K562 (cell line): ENCODE data around the gene MSS51. TPM values are rescaled to one million over a fixed set of nuclear protein-coding genes. Genes with fewer than 3 reads are reported as not detected.

Source experiments
- CHD2 ChIP-seq: IDR thresholded peaks from 2 replicates; pipeline ENCODE4 v1.6.1; 2011; ENCODE audit warnings: low read depth, low read length
- HDAC8 ChIP-seq: fragments of 450-650 bp; IDR thresholded peaks from 2 replicates; pipeline ENCODE4 v1.6.1; 2016; ENCODE audit warnings: mild to moderate bottlenecking, missing genetic modification characterization, moderate library complexity, missing compliant biosample characterization
- KLF1 ChIP-seq: fragments of 450-650 bp; IDR thresholded peaks from 2 replicates; pipeline ENCODE4 v1.6.1; 2016; ENCODE audit warnings: missing genetic modification characterization, missing compliant biosample characterization
- MCM2 ChIP-seq: fragments of 450-650 bp; IDR thresholded peaks from 2 replicates; pipeline ENCODE4 v1.6.1; 2017; ENCODE audit warnings: low read depth, mild to moderate bottlenecking
- MED1 ChIP-seq: sonication (generic); formaldehyde crosslinking; IDR thresholded peaks from 2 replicates; pipeline ENCODE4 v1.8.1; 2023; ENCODE audit warnings: missing genetic modification reagents, borderline replicate concordance
- MEIS2 ChIP-seq: fragments of 450-650 bp; IDR thresholded peaks from 2 replicates; pipeline ENCODE4 v1.6.1; 2014; ENCODE audit warnings: mild to moderate bottlenecking; ENCODE audit not compliant: partially characterized antibody
- MTF1 ChIP-seq: fragments of 250-450 bp; sonication (Bioruptor Pico); IDR thresholded peaks from 2 replicates; pipeline ENCODE4 v1.9.0; 2021; ENCODE audit warnings: moderate library complexity, mild to moderate bottlenecking, inconsistent platforms, borderline replicate concordance
- NR2C1 ChIP-seq, 2 experiments: fragments of 450-650 bp; IDR thresholded peaks; 2 replicates each; pipeline ENCODE4 v1.6.1; 2017; ENCODE audit warnings: mild to moderate bottlenecking in 2 of 2, antibody characterized with exemption in 1 of 2, inconsistent platforms in 1 of 2, missing compliant biosample characterization in 1 of 2, missing genetic modification characterization in 1 of 2
- POLR2B ChIP-seq: fragments of 450-650 bp; IDR thresholded peaks from 2 replicates; pipeline ENCODE4 v1.6.1; 2018; ENCODE audit warnings: low read depth; ENCODE audit not compliant: partially characterized antibody
- POLR3G ChIP-seq: IDR thresholded peaks from 2 replicates; pipeline ENCODE4 v1.6.1; 2011; ENCODE audit not compliant: insufficient read length, insufficient replicate concordance; ENCODE audit errors: extremely low read depth
- SMARCA5 ChIP-seq: fragments of 450-650 bp; IDR thresholded peaks from 2 replicates; pipeline ENCODE4 v1.6.1; 2016
- SNRNP70 ChIP-seq: fragments of 200-400 bp; formaldehyde crosslinking; optimal IDR thresholded peaks from 2 replicates; pipeline ENCODE3; 2017; ENCODE audit warnings: low read depth, low read length
- TCFL5 ChIP-seq: fragments of 250-450 bp; sonication (Bioruptor Pico); conservative IDR thresholded peaks from 2 replicates; pipeline ENCODE4 v1.6.1; 2021; ENCODE audit warnings: mild to moderate bottlenecking, moderate library complexity, matching md5 sums
- TEAD4 ChIP-seq, 2 experiments: sonication (generic) in 1 of 2; formaldehyde crosslinking in 1 of 2; IDR thresholded peaks; 2 replicates each; pipeline versions ENCODE4 v1.6.1 to v1.8.0; 2012 to 2022; ENCODE audit warnings: borderline replicate concordance in 1 of 2, inconsistent platforms in 1 of 2, low read length in 1 of 2, mild to moderate bottlenecking in 1 of 2, missing genetic modification reagents in 1 of 2
- ZBTB8A ChIP-seq: fragments of 450-650 bp; IDR thresholded peaks from 2 replicates; pipeline ENCODE4 v1.6.1; 2018; ENCODE audit warnings: mild to moderate bottlenecking, moderate library complexity; ENCODE audit not compliant: partially characterized antibody
- ZNF121 ChIP-seq: sonication (generic); formaldehyde crosslinking; conservative IDR thresholded peaks from 2 replicates; pipeline ENCODE4 v1.8.0; 2022; ENCODE audit warnings: missing genetic modification reagents
- ZNF232 ChIP-seq: sonication (generic); formaldehyde crosslinking; IDR thresholded peaks from 2 replicates; pipeline ENCODE4 v1.8.0; 2022; ENCODE audit warnings: mild to moderate bottlenecking, missing genetic modification reagents
- ZNF239 ChIP-seq: fragments of 250-450 bp; sonication (Bioruptor Pico); IDR thresholded peaks from 2 replicates; pipeline ENCODE4 v1.4.0; 2020; ENCODE audit warnings: mild to moderate bottlenecking
- ZNF354B ChIP-seq: fragments of 250-450 bp; sonication (Bioruptor Pico); IDR thresholded peaks from 2 replicates; pipeline ENCODE4 v1.4.0; 2020
- ZNF75A ChIP-seq: fragments of 450-650 bp; formaldehyde crosslinking; IDR thresholded peaks from 2 replicates; pipeline ENCODE4 v1.4.0; 2020; ENCODE audit warnings: mild to moderate bottlenecking
- polyA plus RNA-seq, 8 experiments: library from polyadenylated mRNA; depleted of rRNA in 4 of 8; stranded (reverse) in 5 of 8; unstranded in 3 of 8; fragments of >200 nt; fragmentation: Nextera tagmentation in 2 of 8; fragmentation: Illumina TruSeq in 1 of 8; extraction: Ambion mirVana in 2 of 8; extraction: Trizol in 1 of 8; gene quantifications; 2 replicates each; pipeline versions ENCODE4 v1.2.1 to v1.2.3, GENCODE V29; 2011 to 2014; ENCODE audit warnings: inconsistent platforms in 1 of 8, missing spikeins in 1 of 8
- total RNA-seq, 7 experiments: library from RNA; depleted of rRNA in 6 of 7; stranded (reverse); fragments of >200 nt in 6 of 7; fragmentation: Illumina TruSeq in 2 of 7; extraction: Trizol in 2 of 7; gene quantifications; 2 replicates each; pipeline versions ENCODE4 v1.2.1 to v1.2.3, GENCODE V29; 2011 to 2021; ENCODE audit warnings: low replicate concordance in 1 of 7
- TF ChIP-seq, protein P1 (sequence below): sonication (generic); formaldehyde crosslinking; IDR thresholded peaks from 2 replicates; pipeline ENCODE4 v1.8.0; 2022; ENCODE audit warnings: mild to moderate bottlenecking, low read depth, missing genetic modification reagents
- TF ChIP-seq, protein P2 (sequence below): fragments of 450-650 bp; formaldehyde crosslinking; IDR thresholded peaks from 2 replicates; pipeline ENCODE4 v1.4.0; 2022; ENCODE audit warnings: mild to moderate bottlenecking, moderate library complexity
- TF ChIP-seq, protein P3 (sequence below): fragments of 450-650 bp; formaldehyde crosslinking; conservative IDR thresholded peaks from 2 replicates; pipeline ENCODE4 v1.4.0; 2022; ENCODE audit warnings: mild to moderate bottlenecking, missing genetic modification characterization
- TF ChIP-seq, protein P4 (sequence below): fragments of 250-450 bp; sonication (Bioruptor Pico); IDR thresholded peaks from 2 replicates; pipeline ENCODE4 v1.5.0; 2021; ENCODE audit warnings: mild to moderate bottlenecking, moderate library complexity

Gene MSS51
- total and polyA plus RNA-seq, 9 of the 15 experiments (the other 6 are each of a cell fraction or from before 2014, with no cell fraction given), result 0.28 to 1.8 (median 1.2) TPM

GRCh38 chr10:73413108-73413527 lies 20.2 kb downstream of the MSS51 start (continued):
- TF ChIP-seq ZNF354B (CRISPR knock-in tag) (no peak), POLR2B (no peak), ZNF121 (CRISPR knock-in tag) (no peak), ZBTB8A (no peak), CHD2 (no peak), MED1 (CRISPR knock-in tag) (no peak), MCM2 (no peak), SNRNP70 (no peak), MEIS2 (peak; percentile 59), NR2C1 (IDR thresholded peaks at IDR 0.05) (no peak), NR2C1 (tag; IDR thresholded peaks at IDR 0.05) (no peak), ZNF239 (CRISPR knock-in tag) (no peak), TEAD4 (IDR thresholded peaks at IDR 0.05; ENCODE audit: low read length) (peak; percentile 53; the same call in 1 of the 2 replicates), TEAD4 (CRISPR knock-in tag; IDR thresholded peaks at IDR 0.05; ENCODE audit: borderline replicate concordance) (no peak), KLF1 (tag) (no peak), MTF1 (CRISPR knock-in tag) (no peak), ZNF232 (no peak), HDAC8 (tag) (no peak), TCFL5 (CRISPR knock-in tag) (no peak), POLR3G (no peak), ZNF75A (CRISPR knock-in tag) (no peak), SMARCA5 (0 out of 2 replicates have a peak, but pooled peaks have one; percentile 4)
- TF ChIP-seq, protein P1, sequence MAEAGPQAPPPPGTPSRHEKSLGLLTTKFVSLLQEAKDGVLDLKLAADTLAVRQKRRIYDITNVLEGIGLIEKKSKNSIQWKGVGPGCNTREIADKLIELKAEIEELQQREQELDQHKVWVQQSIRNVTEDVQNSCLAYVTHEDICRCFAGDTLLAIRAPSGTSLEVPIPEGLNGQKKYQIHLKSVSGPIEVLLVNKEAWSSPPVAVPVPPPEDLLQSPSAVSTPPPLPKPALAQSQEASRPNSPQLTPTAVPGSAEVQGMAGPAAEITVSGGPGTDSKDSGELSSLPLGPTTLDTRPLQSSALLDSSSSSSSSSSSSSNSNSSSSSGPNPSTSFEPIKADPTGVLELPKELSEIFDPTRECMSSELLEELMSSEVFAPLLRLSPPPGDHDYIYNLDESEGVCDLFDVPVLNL (CRISPR knock-in tag), result no peak
- TF ChIP-seq, protein P2, sequence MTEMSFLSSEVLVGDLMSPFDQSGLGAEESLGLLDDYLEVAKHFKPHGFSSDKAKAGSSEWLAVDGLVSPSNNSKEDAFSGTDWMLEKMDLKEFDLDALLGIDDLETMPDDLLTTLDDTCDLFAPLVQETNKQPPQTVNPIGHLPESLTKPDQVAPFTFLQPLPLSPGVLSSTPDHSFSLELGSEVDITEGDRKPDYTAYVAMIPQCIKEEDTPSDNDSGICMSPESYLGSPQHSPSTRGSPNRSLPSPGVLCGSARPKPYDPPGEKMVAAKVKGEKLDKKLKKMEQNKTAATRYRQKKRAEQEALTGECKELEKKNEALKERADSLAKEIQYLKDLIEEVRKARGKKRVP (CRISPR knock-in tag), result no peak; the same call in 1 of the 2 replicates
- TF ChIP-seq, protein P3, sequence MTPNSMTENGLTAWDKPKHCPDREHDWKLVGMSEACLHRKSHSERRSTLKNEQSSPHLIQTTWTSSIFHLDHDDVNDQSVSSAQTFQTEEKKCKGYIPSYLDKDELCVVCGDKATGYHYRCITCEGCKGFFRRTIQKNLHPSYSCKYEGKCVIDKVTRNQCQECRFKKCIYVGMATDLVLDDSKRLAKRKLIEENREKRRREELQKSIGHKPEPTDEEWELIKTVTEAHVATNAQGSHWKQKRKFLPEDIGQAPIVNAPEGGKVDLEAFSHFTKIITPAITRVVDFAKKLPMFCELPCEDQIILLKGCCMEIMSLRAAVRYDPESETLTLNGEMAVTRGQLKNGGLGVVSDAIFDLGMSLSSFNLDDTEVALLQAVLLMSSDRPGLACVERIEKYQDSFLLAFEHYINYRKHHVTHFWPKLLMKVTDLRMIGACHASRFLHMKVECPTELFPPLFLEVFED, result 0 out of 2 replicates have a peak, but pooled peaks have one; percentile 24
- TF ChIP-seq, protein P4, sequence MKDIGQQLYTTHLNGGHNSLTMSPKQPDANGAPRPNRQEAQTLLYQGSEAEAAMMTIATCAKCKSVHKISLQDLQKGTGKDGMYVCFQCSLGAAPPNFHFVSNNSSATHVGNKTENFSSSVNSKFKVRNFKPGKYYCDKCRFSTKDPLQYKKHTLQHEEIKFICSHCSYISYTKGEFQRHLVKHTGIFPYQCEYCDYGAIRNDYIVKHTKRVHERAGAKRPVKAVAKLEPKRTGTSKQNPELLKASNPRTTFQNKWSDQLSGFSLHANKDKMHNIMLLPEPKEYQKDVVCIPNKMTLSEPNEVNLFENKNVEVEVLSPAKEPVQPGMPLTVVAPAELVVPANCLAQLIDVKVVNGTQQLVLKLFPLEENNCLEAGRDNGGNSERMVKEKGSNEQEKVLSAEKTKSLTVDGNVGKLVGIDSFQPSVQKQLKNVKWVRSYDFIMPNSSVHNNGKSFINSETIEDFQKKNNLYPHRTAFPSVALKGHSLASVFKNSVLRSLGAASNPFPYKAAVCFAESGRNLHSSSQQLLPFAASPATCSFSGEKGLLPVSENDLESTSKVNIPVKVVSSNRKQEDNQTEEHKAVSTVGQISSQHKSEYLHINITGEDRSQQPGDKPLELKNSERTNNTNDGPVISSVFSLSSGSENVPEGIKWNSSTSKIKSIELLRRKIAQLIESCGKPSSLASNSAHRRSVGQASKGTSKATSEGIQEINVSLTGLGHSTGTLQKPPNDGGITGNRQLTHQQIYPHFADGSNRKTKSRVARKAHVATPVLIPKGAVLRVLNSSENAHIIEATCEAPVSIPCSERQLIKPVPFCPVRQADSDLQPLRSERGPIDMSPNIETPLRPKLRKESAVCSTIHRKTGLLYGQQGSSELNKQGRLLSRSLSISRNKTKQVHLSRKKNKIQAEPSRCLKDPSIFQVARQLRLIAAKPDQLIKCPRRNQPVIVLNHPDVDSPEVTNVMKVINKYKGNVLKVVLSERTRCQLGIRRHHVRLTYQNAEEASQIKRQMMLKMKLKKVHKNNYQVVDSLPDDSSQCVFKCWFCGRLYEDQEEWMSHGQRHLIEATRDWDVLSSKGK (CRISPR knock-in tag), result no peak
